HG02970 (cell line): ENCODE results near the gene PELI1.
"Not testable (repeated sequence)": the region's sequence is repeated elsewhere in the genome, so short reads cannot be mapped to it uniquely, and the experiment has no call there.

Experiments used
- ATAC-seq: cut with Tn5 transposase; IDR thresholded peaks from one replicate; pipeline ENCODE4 v1.9.1; 2021; ENCODE audit warnings: mild to moderate bottlenecking, moderate library complexity, moderate number of reproducible peaks; ENCODE audit not compliant: unreplicated experiment, low FRiP score

Gene PELI1

GRCh38 chr2:64124571-64124970 is 19.6 kb downstream of the PELI1 start:
- ATAC-seq = no peak

GRCh38 chr2:64124168-64124567 is 20.1 kb downstream of the PELI1 start:
- no peak for ATAC-seq

- no peak for ATAC-seq
Measured at GRCh38 chr2:64123740-64124139, 20.5 kb downstream of the PELI1 start.

GRCh38 chr2:64122358-64122757 is 21.9 kb downstream of the PELI1 start:
- ATAC-seq = no peak

GRCh38 chr2:64120928-64121327 is 23.3 kb downstream of the PELI1 start:
- ATAC-seq = no peak

GRCh38 chr2:64120008-64120407 is 24.2 kb downstream of the PELI1 start:
- no peak for ATAC-seq

- ATAC-seq = no peak
Measured at GRCh38 chr2:64119369-64119768, 24.9 kb downstream of the PELI1 start.

GRCh38 chr2:64115808-64116598 is 28.2 kb downstream of the PELI1 start:
- no peak for ATAC-seq

GRCh38 chr2:64114912-64115277 is 29.3 kb downstream of the PELI1 start:
- no peak for ATAC-seq

- ATAC-seq = no peak
Measured at GRCh38 chr2:64114063-64114911, 29.9 kb downstream of the PELI1 start.

GRCh38 chr2:64112016-64112415 is 32.2 kb downstream of the PELI1 start:
- no peak for ATAC-seq

- ATAC-seq = no peak
Measured at GRCh38 chr2:64111426-64111825, 32.8 kb downstream of the PELI1 start.

GRCh38 chr2:64108666-64109241 is 35.5 kb downstream of the PELI1 start:
- ATAC-seq = no peak

- ATAC-seq = no peak
Measured at GRCh38 chr2:64106481-64106880, 37.7 kb downstream of the PELI1 start.

GRCh38 chr2:64105670-64106461 is 38.4 kb downstream of the PELI1 start:
- no peak for ATAC-seq

GRCh38 chr2:64104933-64105332 is 39.3 kb downstream of the PELI1 start:
- no peak for ATAC-seq

- ATAC-seq = not testable (repeated sequence)
Measured at GRCh38 chr2:64102736-64103135, 41.5 kb downstream of the PELI1 start.

GRCh38 chr2:64101141-64101591 is 43.1 kb downstream of the PELI1 start:
- peak; percentile 47 for ATAC-seq

GRCh38 chr2:64100584-64100983 is 43.6 kb downstream of the PELI1 start:
- ATAC-seq = not testable (repeated sequence)

GRCh38 chr2:64094663-64095382 is 49.4 kb downstream of the PELI1 start:
- ATAC-seq = no peak
